Mesenchymal stem cell (in vitro differentiated cells and primary cell): Measurements from ENCODE around the gene ARFGAP1.

ENCODE experiments used
- DNase-seq: peaks from one replicate; pipeline ENCODE4 v3.0.0-alpha.2; 2013
- H2AFZ ChIP-seq: one replicate; pipeline ENCODE4 v1.6.1; 2013; ENCODE audit warnings: low read depth, mild to moderate bottlenecking, control low read depth, inconsistent platforms, low read length, moderate library complexity
- H2AK5ac ChIP-seq: 2 replicates; pipeline ENCODE4 v1.6.1; 2013; ENCODE audit warnings: low read length, moderate library complexity, mild to moderate bottlenecking, inconsistent platforms; ENCODE audit not compliant: severe bottlenecking
- H2BK120ac ChIP-seq: one replicate; pipeline ENCODE4 v1.6.1; 2013; ENCODE audit warnings: low read depth, mild to moderate bottlenecking, inconsistent platforms, low read length, moderate library complexity
- H2BK12ac ChIP-seq, 2 experiments: one replicate each; pipeline ENCODE4 v1.6.1; 2013; ENCODE audit warnings: inconsistent platforms in 2 of 2, low read length in 2 of 2, mild to moderate bottlenecking in 2 of 2, moderate library complexity in 2 of 2, control low read depth in 1 of 2
- H2BK15ac ChIP-seq: one replicate; pipeline ENCODE4 v1.6.1; 2013; ENCODE audit warnings: mild to moderate bottlenecking, low read depth, inconsistent platforms; ENCODE audit not compliant: poor library complexity, severe bottlenecking
- H2BK5ac ChIP-seq: 2 replicates; pipeline ENCODE4 v1.6.1; 2013; ENCODE audit warnings: low read depth, mild to moderate bottlenecking, low read length, control low read depth, inconsistent platforms; ENCODE audit not compliant: poor library complexity, severe bottlenecking
- H3K14ac ChIP-seq, 2 experiments: one replicate each; pipeline ENCODE4 v1.6.1; 2013; ENCODE audit warnings: inconsistent platforms in 2 of 2, low read length in 2 of 2, control low read depth in 1 of 2, mild to moderate bottlenecking in 1 of 2, moderate library complexity in 1 of 2
- H3K18ac ChIP-seq, 2 experiments: one replicate each; pipeline ENCODE4 v1.6.1; 2013; ENCODE audit warnings: inconsistent platforms in 2 of 2, low read length in 2 of 2, control low read depth in 1 of 2, low read depth in 1 of 2, mild to moderate bottlenecking in 1 of 2
- H3K23ac ChIP-seq, 2 experiments: one replicate each; pipeline ENCODE4 v1.6.1; 2013; ENCODE audit warnings: inconsistent platforms in 2 of 2, low read length in 2 of 2, mild to moderate bottlenecking in 2 of 2, moderate library complexity in 2 of 2, control low read depth in 1 of 2
- H3K27ac ChIP-seq: 2 replicates; pipeline ENCODE4 v1.5.1; 2013; ENCODE audit warnings: mild to moderate bottlenecking, moderate library complexity, low read length, control low read depth, inconsistent platforms; ENCODE audit not compliant: poor library complexity, severe bottlenecking
- H3K27me3 ChIP-seq, 2 experiments: 2 replicates each; pipeline versions ENCODE4 v1.6.1 to v1.7.0; 2013; ENCODE audit warnings: low read length in 2 of 2, mild to moderate bottlenecking in 2 of 2, moderate library complexity in 2 of 2, control low read depth in 1 of 2, inconsistent platforms in 1 of 2; ENCODE audit not compliant: control insufficient read depth in 1 of 2, insufficient read depth in 1 of 2
- H3K36me3 ChIP-seq, 2 experiments: 2 replicates each; pipeline versions ENCODE4 v1.6.1 to v1.7.0; 2013; ENCODE audit warnings: low read length in 2 of 2, control low read depth in 1 of 2, inconsistent platforms in 1 of 2, low read depth in 1 of 2, mild to moderate bottlenecking in 1 of 2; ENCODE audit not compliant: insufficient read depth in 2 of 2, control insufficient read depth in 1 of 2
- H3K4ac ChIP-seq, 2 experiments: one replicate each; pipeline ENCODE4 v1.6.1; 2013; ENCODE audit warnings: inconsistent platforms in 2 of 2, low read length in 2 of 2, mild to moderate bottlenecking in 2 of 2, moderate library complexity in 2 of 2, control low read depth in 1 of 2, low read depth in 1 of 2
- H3K4me1 ChIP-seq: 2 replicates; pipeline ENCODE4 v1.6.1; 2013; ENCODE audit warnings: low read depth, low read length, control low read depth; ENCODE audit not compliant: control insufficient read depth, insufficient read depth
- H3K4me2 ChIP-seq: 2 replicates; pipeline ENCODE4 v1.6.1; 2013; ENCODE audit warnings: low read length, mild to moderate bottlenecking, inconsistent platforms; ENCODE audit not compliant: poor library complexity, severe bottlenecking
- H3K4me3 ChIP-seq, 2 experiments: 2 replicates each; pipeline versions ENCODE4 v1.5.1 to v1.7.0; 2013; ENCODE audit warnings: low read length in 2 of 2, mild to moderate bottlenecking in 2 of 2, control low read depth in 1 of 2, low read depth in 1 of 2; ENCODE audit not compliant: insufficient read depth in 1 of 2
- H3K79me1 ChIP-seq: replicated peaks from 2 replicates; pipeline ENCODE4 v1.6.1; 2013; ENCODE audit warnings: mild to moderate bottlenecking, control low read depth, low read length, inconsistent platforms; ENCODE audit not compliant: poor library complexity, severe bottlenecking
- H3K9ac ChIP-seq: 2 replicates; pipeline ENCODE4 v1.7.0; 2013; ENCODE audit warnings: mild to moderate bottlenecking, low read length, moderate library complexity
- H3K9me3 ChIP-seq: 2 replicates; pipeline ENCODE4 v1.7.0; 2013; ENCODE audit warnings: mild to moderate bottlenecking, low read length; ENCODE audit not compliant: control insufficient read depth
- H4K8ac ChIP-seq: one replicate; pipeline ENCODE4 v1.6.1; 2013; ENCODE audit warnings: inconsistent platforms, mild to moderate bottlenecking, low read length, moderate library complexity
- H4K91ac ChIP-seq: one replicate; pipeline ENCODE4 v1.6.1; 2013; ENCODE audit warnings: mild to moderate bottlenecking, low read length, inconsistent platforms
- WGBS: methylation state at CpG from one replicate; pipeline ENCODE4 v1.1.7; 2013; ENCODE audit warnings: mixed read lengths; 5-methylcytosine and 5-hydroxymethylcytosine counted together

Gene ARFGAP1

DNA sequence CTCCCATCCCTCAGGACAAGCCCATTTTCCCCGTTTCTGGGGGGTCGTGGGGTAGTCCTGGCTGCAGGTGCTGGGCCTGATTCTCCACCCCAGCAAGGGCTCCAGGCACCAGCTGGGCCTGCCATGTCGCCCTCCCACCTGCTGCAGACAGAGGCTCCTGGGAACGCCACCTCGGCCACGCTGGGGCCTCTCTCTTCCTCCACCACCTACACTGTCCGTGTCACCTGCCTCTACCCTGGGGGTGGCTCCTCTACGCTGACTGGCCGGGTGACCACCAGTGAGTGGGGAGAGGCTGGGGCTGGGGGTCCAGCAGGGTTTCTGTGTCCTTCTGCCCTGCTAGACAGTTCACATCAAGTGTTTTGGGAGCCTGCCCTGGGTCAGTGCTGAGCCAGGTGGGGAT, 39.7 kb downstream of the ARFGAP1 start:
- Histone ChIP-seq H3K18ac (no peak overlapping the region), H4K91ac (no peak overlapping the region), H3K27ac (no peak overlapping the region), H2BK5ac (no peak overlapping the region), H2BK12ac (no peak overlapping the region), H3K4ac (no peak overlapping the region), H2BK120ac (no peak overlapping the region), H3K4me2 (no peak overlapping the region), H3K4me3 (no peak overlapping the region), H3K9me3 (no peaks in the 10 kb centered on the region), H2AFZ (no peak overlapping the region), H3K23ac (no peak overlapping the region), H4K8ac (no peak overlapping the region), H3K36me3 (no peaks in the 10 kb centered on the region), H3K14ac (no peak overlapping the region), H2BK15ac (no peak overlapping the region), H2AK5ac (no peak overlapping the region), H3K79me1 (no peaks in the 10 kb centered on the region), H3K9ac (no peak overlapping the region), H3K27me3 (peaks cover 12 to 54% of the 10 kb centered on the region in 2 experiments), H3K4me1 (peaks cover 8% of the 10 kb centered on the region)
- WGBS = 87% methylated on average over 5 of the region's 9 CpGs
- no peak for DNase-seq

DNA sequence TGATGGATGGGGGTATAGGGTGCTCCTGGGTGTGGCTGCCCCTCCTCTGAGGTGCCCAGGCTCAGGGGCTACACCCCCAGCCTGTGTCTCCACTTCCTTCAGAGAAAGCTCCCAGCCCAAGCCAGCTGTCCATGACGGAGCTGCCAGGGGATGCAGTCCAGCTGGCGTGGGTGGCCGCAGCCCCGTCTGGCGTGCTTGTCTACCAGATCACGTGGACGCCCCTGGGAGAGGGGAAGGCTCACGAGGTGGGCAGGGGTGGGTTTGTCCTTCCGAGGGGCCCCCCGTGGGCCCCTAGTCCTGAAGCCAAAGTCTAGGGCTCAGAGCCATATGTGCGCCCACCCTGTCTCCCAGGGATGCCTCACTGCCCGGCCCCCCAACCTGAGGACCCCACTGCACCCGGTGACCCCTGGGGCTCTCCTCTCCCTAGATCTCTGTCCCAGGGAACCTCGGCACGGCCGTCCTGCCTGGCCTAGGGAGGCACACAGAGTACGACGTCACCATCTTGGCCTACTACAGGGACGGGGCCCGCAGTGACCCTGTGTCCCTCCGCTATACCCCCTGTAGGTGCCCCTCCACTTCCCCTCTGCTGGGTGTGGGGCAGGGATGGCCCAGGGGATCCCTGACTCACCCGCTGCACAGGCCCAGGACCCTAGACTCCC, 40.2 kb downstream of the ARFGAP1 start:
- H2BK12ac ChIP-seq = no peak overlapping the region
- DNase-seq = no peak
- H3K18ac ChIP-seq = no peak overlapping the region
- H2BK120ac ChIP-seq = no peak overlapping the region
- H3K36me3 ChIP-seq = no peaks in the 10 kb centered on the region
- WGBS = 83% methylated on average over 22 of the region's 22 CpGs
- H3K4ac ChIP-seq = no peak overlapping the region
- H3K4me2 ChIP-seq = no peak overlapping the region
- H3K9me3 ChIP-seq = no peaks in the 10 kb centered on the region
- H2BK15ac ChIP-seq = no peak overlapping the region
- H2AFZ ChIP-seq = no peak overlapping the region
- no peak overlapping the region for H2BK5ac ChIP-seq
- peaks cover 8 to 50% of the 10 kb centered on the region in 2 experiments for H3K27me3 ChIP-seq
- H3K4me3 ChIP-seq = no peak overlapping the region
- no peaks in the 10 kb centered on the region for H3K79me1 ChIP-seq
- no peak overlapping the region for H3K9ac ChIP-seq
- no peak overlapping the region for H4K91ac ChIP-seq
- no peak overlapping the region for H3K27ac ChIP-seq
- peaks cover 8% of the 10 kb centered on the region for H3K4me1 ChIP-seq
- no peak overlapping the region for H3K23ac ChIP-seq
- no peak overlapping the region for H3K14ac ChIP-seq
- no peak overlapping the region for H2AK5ac ChIP-seq
- no peak overlapping the region for H4K8ac ChIP-seq

DNA sequence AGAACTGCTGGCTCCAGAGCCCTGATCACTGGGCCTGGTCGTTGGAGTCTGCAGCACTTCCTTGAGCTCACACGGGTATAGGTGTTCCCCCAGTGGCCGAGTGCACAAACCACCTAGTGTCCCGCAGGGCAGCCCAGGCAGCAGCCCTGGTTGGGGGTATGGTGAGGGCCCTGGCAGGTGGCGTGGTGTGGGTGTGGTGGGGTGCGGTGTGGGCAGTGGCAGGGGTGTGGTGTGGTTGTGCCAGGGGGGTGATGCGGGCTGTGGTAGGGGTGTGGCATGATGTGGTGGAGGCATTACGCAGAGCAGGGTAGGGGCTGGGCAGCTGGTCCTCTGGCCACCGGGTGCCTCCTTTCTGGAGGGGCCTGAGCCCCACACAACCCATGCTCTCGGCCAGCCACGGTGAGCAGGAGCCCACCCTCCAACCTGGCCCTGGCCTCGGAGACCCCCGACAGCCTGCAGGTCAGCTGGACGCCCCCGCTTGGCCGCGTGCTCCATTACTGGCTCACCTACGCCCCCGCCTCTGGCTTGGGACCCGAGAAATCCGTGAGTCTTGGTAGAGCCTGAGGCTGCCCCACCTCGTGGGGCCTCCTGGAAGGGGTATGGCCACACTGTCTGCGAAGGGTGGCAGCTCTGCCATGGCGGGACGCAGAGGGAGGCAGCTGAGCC, 40.9 kb downstream of the ARFGAP1 start:
- no peak overlapping the region for H3K9ac ChIP-seq
- H2AFZ ChIP-seq = no peak overlapping the region
- H2BK12ac ChIP-seq = no peak overlapping the region
- no peak overlapping the region for H4K8ac ChIP-seq
- H3K27me3 ChIP-seq = peaks cover 1 to 45% of the 10 kb centered on the region in 2 experiments
- no peak overlapping the region for H2BK5ac ChIP-seq
- no peak overlapping the region for H3K27ac ChIP-seq
- H3K9me3 ChIP-seq = no peaks in the 10 kb centered on the region
- H4K91ac ChIP-seq = no peak overlapping the region
- H3K4me2 ChIP-seq = no peak overlapping the region
- no peak overlapping the region for H3K14ac ChIP-seq
- H3K4me3 ChIP-seq = no peak overlapping the region
- no peak overlapping the region for H2AK5ac ChIP-seq
- peaks cover 8% of the 10 kb centered on the region for H3K4me1 ChIP-seq
- H3K23ac ChIP-seq = no peak overlapping the region
- no peak overlapping the region for H2BK120ac ChIP-seq
- H3K36me3 ChIP-seq = no peaks in the 10 kb centered on the region
- DNase-seq = no peak
- H3K4ac ChIP-seq = no peak overlapping the region
- no peaks in the 10 kb centered on the region for H3K79me1 ChIP-seq
- no peak overlapping the region for H3K18ac ChIP-seq
- no peak overlapping the region for H2BK15ac ChIP-seq
- 85% methylated on average over 24 of the region's 25 CpGs for WGBS

DNA sequence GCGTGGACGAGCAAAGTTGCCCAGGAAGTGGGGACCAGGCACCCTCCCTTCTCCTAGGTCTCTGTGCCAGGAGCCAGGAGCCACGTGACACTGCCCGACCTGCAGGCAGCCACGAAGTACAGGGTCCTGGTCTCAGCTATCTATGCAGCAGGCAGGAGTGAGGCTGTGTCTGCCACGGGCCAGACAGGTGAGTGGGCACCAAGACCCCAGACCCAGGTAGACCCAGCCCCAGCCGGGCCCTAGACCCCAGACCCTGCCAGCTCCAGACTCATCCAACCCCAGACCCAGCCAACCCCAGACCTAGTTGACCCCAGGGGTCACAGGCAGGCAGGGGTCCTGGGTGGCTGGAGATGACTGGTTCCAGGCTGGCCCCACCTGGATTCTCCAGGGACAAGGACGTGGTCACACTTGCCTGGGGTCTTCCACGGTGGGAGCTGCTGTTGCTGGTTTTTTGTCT, 41.4 kb downstream of the ARFGAP1 start:
- peaks cover 8% of the 10 kb centered on the region for H3K4me1 ChIP-seq
- no peak overlapping the region for H3K9ac ChIP-seq
- H2BK15ac ChIP-seq = no peak overlapping the region
- H2BK5ac ChIP-seq = no peak overlapping the region
- no peaks in the 10 kb centered on the region for H3K79me1 ChIP-seq
- no peak overlapping the region for H3K4me3 ChIP-seq
- no peak overlapping the region for H3K27ac ChIP-seq
- H4K91ac ChIP-seq = no peak overlapping the region
- no peak overlapping the region for H3K23ac ChIP-seq
- H2BK12ac ChIP-seq = no peak overlapping the region
- no peak overlapping the region for H2BK120ac ChIP-seq
- H3K36me3 ChIP-seq = no peaks in the 10 kb centered on the region
- no peak overlapping the region for H4K8ac ChIP-seq
- no peak overlapping the region for H3K18ac ChIP-seq
- H2AK5ac ChIP-seq = no peak overlapping the region
- no peak for DNase-seq
- H3K27me3 ChIP-seq = peaks cover 0 to 44% of the 10 kb centered on the region in 2 experiments
- no peak overlapping the region for H3K14ac ChIP-seq
- H3K4me2 ChIP-seq = no peak overlapping the region
- no peaks in the 10 kb centered on the region for H3K9me3 ChIP-seq
- no peak overlapping the region for H3K4ac ChIP-seq
- WGBS = 70% methylated on average over 9 of the region's 9 CpGs
- H2AFZ ChIP-seq = no peak overlapping the region
